ENCODE data around the gene GIGYF2. TPM values are rescaled to one million over a fixed set of nuclear protein-coding genes. Genes with fewer than 3 reads are reported as not detected.

GIGYF2 gene
- total RNA-seq, 1 experiment from 2014 or later: 55.3 TPM

DNA sequence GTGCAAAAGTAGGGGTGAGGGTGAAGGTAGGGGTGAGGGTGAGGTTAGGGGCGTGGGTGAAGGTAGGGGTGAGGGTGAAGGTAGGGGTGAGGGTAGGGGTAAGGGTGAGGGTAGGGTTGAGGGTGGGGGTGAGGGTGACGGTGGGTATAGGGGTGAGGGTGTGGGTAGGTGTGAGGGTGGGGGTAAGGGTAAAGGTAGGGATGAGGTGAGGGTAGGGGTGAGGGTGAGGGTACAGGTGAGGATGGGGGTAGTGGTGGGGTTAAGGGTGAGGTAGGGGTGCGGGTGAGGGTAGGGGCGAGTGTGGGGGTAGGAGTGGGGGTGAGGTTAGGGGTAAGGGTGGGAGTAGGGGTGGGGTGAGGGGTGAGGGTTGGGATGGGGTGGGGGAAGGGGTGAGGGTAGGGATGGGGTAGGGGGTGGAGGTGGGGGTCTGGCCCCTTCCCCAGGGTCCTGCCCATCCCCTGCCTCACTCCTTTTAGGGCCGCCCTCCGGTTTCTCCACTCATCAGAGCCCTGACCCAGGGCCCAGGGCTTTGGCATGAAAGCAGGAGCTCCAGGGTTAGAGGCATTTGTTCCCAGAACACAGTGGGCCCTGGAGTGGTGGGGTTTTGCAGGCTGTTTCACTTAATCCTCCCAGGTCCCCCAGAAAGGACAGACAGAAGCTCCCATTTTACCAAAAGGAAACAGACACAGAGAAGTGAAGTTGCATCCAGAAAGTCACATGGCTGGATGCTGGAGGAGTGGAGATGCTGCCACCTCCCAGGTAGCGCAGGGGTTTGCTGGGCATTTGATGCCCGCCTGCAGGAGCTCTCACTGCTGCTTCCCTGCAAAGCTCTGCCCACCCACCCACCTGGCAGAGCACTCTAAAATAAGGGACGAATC is 199.8 kb downstream of the GIGYF2 start:
- H3K27ac Mint-ChIP-seq: no peak overlapping the region
- H3K27me3 ChIP-seq (ENCODE audit: insufficient read depth, low read length): peaks cover 8% of the 10 kb centered on the region; the same call in 1 of the 2 replicates
- no peak overlapping the region for H2BK15ac ChIP-seq (ENCODE audit: low read depth, low read length)
- no peaks in the 10 kb centered on the region for H3K9me3 ChIP-seq (ENCODE audit: control insufficient read depth, low read depth, low read length)
- no peak overlapping the region for H3K56ac ChIP-seq (ENCODE audit: insufficient read length, low read depth, low read length)
- no peak overlapping the region for H3K23ac ChIP-seq (ENCODE audit: insufficient read length, low read depth, low read length)
- no peak overlapping the region for H3K14ac ChIP-seq (ENCODE audit: insufficient read depth, low read length)
- H3K36me3 Mint-ChIP-seq (ENCODE audit: insufficient read depth in 1 of 3, low read depth in 3 of 3): no peaks in the 10 kb centered on the region
- no peak overlapping the region for H2AK5ac ChIP-seq (ENCODE audit: insufficient read length, low read length)
- no peak overlapping the region for H3K4me3 Mint-ChIP-seq
- no peak overlapping the region for H3K4me2 ChIP-seq (ENCODE audit: insufficient read depth, insufficient read length, low read length)
- H2BK5ac ChIP-seq (ENCODE audit: insufficient read length, low read length): no peak overlapping the region
- H3K9me3 Mint-ChIP-seq: no peaks in the 10 kb centered on the region
- H3K4me1 Mint-ChIP-seq: peaks cover 2 to 8% of the 10 kb centered on the region in 2 experiments
- H4K20me1 ChIP-seq (ENCODE audit: control insufficient read depth, insufficient read depth, insufficient read length): no peaks in the 10 kb centered on the region
- H4K5ac ChIP-seq (ENCODE audit: insufficient read length, low read depth, low read length): no peak overlapping the region
- no peak overlapping the region for H2AFZ ChIP-seq (ENCODE audit: low read length)
- H3K4ac ChIP-seq (ENCODE audit: low read depth, low read length): no peak overlapping the region
- H3K23me2 ChIP-seq (ENCODE audit: insufficient read length, low read depth, low read length, poor library complexity, severe bottlenecking): no peaks in the 10 kb centered on the region
- H4K8ac ChIP-seq (replicated peaks; ENCODE audit: insufficient read length, low read depth, low read length): no peak overlapping the region
- H3K79me1 ChIP-seq (ENCODE audit: insufficient read depth, low read depth, low read length, poor library complexity, severe bottlenecking): no peaks in the 10 kb centered on the region
- WGBS (ENCODE audit: extremely low coverage, insufficient read length, low lambda C conversion rate): 88% methylated on average over 2 of the region's 9 CpGs
- TF ChIP-seq, protein P1, sequence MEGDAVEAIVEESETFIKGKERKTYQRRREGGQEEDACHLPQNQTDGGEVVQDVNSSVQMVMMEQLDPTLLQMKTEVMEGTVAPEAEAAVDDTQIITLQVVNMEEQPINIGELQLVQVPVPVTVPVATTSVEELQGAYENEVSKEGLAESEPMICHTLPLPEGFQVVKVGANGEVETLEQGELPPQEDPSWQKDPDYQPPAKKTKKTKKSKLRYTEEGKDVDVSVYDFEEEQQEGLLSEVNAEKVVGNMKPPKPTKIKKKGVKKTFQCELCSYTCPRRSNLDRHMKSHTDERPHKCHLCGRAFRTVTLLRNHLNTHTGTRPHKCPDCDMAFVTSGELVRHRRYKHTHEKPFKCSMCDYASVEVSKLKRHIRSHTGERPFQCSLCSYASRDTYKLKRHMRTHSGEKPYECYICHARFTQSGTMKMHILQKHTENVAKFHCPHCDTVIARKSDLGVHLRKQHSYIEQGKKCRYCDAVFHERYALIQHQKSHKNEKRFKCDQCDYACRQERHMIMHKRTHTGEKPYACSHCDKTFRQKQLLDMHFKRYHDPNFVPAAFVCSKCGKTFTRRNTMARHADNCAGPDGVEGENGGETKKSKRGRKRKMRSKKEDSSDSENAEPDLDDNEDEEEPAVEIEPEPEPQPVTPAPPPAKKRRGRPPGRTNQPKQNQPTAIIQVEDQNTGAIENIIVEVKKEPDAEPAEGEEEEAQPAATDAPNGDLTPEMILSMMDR (conservative IDR thresholded peaks at IDR 0.05): no peak
- H2BK120ac ChIP-seq (ENCODE audit: low read depth, low read length, poor library complexity, severe bottlenecking): no peak overlapping the region
- peaks cover 37% of the 10 kb centered on the region for H3K27me3 Mint-ChIP-seq (ENCODE audit: low read depth)
- H3K79me2 ChIP-seq (ENCODE audit: insufficient read depth, low read length): no peaks in the 10 kb centered on the region
- no peaks in the 10 kb centered on the region; the same call in 1 of the 2 replicates for H3K4me1 ChIP-seq (ENCODE audit: insufficient read depth, low read length)
- H3K9ac ChIP-seq (ENCODE audit: extremely low read depth, insufficient read length, low read length): no peak overlapping the region
- no peak for DNase-seq
- no peak overlapping the region for H4K91ac ChIP-seq (ENCODE audit: insufficient read length, low read depth, low read length)
- H3T11ph ChIP-seq (ENCODE audit: low read length): no peak overlapping the region
- H3K18ac ChIP-seq (ENCODE audit: insufficient read length, low read depth, low read length): no peak overlapping the region
- no peak overlapping the region for H2BK20ac ChIP-seq (ENCODE audit: low read depth, low read length, poor library complexity, severe bottlenecking)
- H2BK12ac ChIP-seq (ENCODE audit: insufficient read length, low read depth, low read length): no peak overlapping the region
- H3K27ac ChIP-seq (ENCODE audit: insufficient read length, low read depth, low read length): no peak overlapping the region

Data from H9 (cell line).